GM19455 (cell line): ENCODE results near the gene KIAA1614.

Source experiments
- ATAC-seq: cut with Tn5 transposase; IDR thresholded peaks from one replicate; pipeline ENCODE4 v1.9.1; 2021; ENCODE audit not compliant: unreplicated experiment

Gene KIAA1614

GRCh38 chr1:180908074-180908765 lies 4.5 kb upstream of the KIAA1614 start:
- no peak for ATAC-seq

DNA sequence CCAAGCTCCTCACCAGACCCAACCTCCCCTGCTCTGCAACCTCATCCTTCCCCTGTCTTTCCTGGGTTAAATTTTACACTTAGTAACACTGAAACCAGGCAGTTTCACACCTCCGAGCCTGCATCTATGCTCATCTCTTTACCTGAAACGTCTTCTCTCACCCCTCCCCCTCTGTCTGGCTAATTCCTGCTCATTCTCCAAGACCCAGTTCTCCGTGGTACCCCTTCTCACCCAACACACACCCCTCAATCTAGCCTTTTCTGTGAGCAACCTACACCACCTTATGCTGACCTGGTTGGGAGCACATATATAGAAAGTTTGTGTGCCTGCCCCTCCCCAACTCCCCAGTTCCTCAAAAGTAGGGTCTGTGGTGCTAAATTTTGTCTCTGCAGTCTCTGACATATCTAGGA lies 3.7 kb upstream of the KIAA1614 start:
- ATAC-seq = no peak

DNA sequence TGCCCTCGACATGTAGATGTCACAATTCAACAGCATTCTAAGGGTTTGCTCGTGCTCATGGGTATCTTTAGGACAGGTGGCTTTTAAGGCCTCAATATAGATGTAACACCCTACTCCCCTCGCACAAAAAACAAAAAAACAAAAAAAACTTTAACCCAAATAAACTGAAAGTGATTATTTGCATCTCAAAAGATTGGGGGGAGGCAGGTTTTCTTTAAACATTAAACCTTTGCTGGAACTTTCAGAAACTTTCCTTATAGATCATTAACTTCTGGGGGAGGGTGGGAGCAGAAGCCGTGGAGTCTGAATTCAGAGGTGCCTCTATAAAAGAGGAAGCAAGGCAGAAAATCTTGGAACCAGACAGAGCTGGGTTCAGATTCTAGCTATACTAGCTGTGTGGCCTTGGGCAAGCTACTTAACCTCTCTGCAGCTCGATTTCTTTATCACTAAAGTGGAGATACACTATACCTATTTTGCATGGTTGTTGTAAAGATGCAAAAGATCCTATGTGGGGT lies 3.2 kb upstream of the KIAA1614 start:
- ATAC-seq = no peak

- no peak for ATAC-seq
These were observed 981 bp upstream of the KIAA1614 start for GRCh38 chr1:180911640-180912191.

- no peak for ATAC-seq
These were observed 391 bp upstream of the KIAA1614 start for GRCh38 chr1:180912211-180912800.

- no peak for ATAC-seq
These were observed 2.8 kb downstream of the KIAA1614 start for GRCh38 chr1:180915426-180915965.

GRCh38 chr1:180916012-180916770 lies 3.5 kb downstream of the KIAA1614 start:
- ATAC-seq = no peak

DNA sequence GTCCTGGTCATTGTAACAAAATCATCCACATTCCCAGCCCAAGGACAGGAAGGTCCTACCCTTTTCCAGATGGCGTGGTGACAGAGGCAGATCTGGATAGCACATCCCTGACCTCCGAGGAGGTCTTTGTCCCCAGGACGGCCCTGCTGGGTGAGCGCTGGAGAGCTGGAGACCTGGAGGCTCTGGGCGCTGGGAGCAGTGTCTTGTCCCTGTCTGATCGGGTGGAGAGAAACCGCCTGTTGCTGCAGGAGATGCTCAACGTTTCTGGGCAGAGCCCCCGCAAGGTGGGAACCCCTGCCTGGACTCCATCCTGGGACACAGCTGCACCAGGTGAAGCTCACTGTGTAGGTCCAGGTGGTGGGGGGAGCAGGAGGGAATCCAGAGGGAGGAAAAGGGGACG lies 4.1 kb downstream of the KIAA1614 start:
- ATAC-seq = no peak

DNA sequence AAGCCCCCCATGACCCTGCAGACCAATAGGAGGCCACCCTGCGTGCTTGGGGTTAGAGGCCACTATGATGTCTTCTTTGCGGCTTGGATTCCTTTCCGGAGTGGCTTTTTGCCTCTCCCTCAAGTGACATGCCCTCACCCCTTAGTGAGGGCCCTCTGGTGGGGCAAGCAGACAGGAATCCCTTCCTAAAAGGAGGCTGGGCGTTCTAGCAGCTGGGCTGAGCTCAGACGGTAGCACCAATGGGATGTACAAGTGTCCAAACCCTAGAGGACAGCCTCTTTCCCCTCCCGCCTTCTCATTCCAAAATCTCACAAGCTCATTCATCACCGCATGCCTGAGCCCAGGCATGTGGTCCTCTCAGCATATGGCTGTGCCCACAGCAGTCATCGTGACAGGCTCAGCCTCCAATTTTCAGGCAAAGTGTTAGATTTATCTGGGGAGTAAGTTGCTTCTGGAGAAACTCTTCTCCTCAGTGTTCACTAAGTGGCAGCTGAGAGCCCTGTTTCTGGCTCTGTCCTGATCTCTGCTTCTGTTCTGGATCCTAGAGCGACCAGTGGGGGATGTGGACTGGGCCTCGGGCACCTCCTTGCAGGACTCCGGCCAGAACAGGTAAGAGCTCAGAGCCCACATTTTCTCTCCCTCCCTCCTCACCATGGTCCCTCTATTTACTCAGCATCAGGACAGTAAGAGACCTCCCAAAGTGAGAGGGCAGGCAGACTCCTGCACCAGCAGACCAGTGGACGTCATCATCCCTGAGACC lies 4.8 kb downstream of the KIAA1614 start:
- no peak for ATAC-seq

- ATAC-seq = no peak
These were observed 5.8 kb downstream of the KIAA1614 start for GRCh38 chr1:180918519-180918918.

GRCh38 chr1:180919183-180919700 lies 6.5 kb downstream of the KIAA1614 start:
- ATAC-seq = no peak

- ATAC-seq = no peak
These were observed 7.5 kb downstream of the KIAA1614 start for GRCh38 chr1:180920193-180920592.

DNA sequence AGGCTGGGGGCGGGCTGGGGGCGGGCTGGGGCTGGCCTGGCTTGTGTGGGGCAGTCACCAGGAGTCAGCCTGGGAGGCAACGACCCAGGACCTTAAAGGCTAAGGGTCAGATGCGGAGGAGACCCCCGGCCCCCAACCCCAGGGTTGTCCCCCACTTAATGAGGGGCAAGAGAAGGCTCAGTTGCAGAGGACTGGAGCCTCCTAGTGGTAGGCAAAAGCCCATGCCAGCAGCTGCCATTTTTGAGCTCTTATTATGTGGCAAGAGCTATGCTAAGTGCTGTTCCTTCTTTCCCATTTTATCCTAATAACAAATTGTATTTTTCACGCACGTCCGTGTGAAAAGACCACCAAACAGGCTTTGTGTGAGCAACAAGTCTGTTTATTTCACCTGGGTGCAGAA lies 8.0 kb downstream of the KIAA1614 start:
- no peak for ATAC-seq

GRCh38 chr1:180921386-180921785 lies 8.7 kb downstream of the KIAA1614 start:
- no peak for ATAC-seq

GRCh38 chr1:180921891-180922630 lies 9.4 kb downstream of the KIAA1614 start:
- ATAC-seq = no peak

- ATAC-seq = no peak
These were observed 9.9 kb downstream of the KIAA1614 start for GRCh38 chr1:180922631-180923015.

DNA sequence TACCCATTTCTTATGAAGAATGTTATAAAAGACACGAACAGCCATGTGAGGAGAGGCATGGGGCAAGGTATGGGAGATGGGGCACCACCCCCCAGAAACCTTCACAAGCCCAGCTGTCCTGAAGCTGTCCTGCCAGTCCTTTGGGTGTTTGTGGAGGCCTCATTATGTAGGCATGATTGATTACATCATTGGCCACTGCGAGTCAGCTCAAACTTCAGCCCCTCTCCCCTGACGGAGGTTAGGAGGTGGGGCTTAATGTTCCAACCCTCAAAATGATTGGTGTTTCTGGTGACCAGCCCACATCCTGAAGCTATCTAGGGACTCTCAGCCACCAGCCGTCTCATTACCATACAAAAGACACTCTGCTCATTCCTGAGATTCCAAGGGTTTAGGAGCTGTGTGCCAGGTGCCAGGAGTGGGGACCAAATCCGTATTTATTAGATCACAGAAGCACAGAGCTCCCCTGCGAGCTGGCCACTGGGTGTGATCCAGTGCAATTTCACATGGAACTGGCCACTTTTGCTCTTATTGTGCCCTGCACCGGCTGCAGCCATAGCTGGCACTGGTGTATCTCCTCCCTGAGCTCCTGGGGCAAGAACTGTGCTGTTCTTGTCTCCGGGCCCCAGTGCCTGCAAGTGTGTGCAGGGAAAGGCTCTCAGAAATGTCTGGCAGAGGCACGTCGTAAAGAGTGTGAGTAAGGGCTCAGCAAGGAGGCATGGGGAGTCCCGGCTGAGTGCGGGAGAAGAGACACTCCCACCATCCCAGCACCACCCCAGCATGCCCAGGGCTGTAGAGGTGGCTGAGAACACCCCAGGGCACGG lies 10.5 kb downstream of the KIAA1614 start:
- ATAC-seq = no peak

GRCh38 chr1:180923887-180924286 lies 11.2 kb downstream of the KIAA1614 start:
- ATAC-seq = no peak

DNA sequence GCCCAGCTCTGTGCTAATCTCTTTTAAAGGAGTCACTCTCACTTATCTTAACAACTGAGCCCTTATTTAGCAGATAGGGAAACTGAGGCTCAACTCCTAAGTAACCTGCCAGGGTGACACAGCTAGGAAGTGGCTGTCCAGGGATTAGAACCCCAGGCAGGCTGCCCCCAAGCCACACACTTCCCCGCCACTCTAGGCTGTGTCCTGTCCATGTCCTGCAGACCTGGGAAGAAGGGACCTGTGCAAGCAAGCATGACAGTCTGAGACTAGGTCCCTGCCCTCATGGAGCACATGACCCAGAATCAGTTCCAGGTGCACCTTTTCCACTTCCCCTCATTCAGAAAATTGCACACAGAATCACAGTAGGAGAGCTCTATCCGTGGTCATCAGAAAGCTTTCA lies 12.2 kb downstream of the KIAA1614 start:
- no peak for ATAC-seq
